CD1c-positive myeloid dendritic cell (primary cell): ENCODE results near the gene GPATCH8.
"Not testable (repeated sequence)": the region's sequence is repeated elsewhere in the genome, so short reads cannot be mapped to it uniquely, and the experiment has no call there.

Source experiments
- DNase-seq: peaks from one replicate; pipeline ENCODE4 v3.0.0-alpha.2; 2016; ENCODE audit errors: extremely low spot score

GPATCH8 gene

DNA sequence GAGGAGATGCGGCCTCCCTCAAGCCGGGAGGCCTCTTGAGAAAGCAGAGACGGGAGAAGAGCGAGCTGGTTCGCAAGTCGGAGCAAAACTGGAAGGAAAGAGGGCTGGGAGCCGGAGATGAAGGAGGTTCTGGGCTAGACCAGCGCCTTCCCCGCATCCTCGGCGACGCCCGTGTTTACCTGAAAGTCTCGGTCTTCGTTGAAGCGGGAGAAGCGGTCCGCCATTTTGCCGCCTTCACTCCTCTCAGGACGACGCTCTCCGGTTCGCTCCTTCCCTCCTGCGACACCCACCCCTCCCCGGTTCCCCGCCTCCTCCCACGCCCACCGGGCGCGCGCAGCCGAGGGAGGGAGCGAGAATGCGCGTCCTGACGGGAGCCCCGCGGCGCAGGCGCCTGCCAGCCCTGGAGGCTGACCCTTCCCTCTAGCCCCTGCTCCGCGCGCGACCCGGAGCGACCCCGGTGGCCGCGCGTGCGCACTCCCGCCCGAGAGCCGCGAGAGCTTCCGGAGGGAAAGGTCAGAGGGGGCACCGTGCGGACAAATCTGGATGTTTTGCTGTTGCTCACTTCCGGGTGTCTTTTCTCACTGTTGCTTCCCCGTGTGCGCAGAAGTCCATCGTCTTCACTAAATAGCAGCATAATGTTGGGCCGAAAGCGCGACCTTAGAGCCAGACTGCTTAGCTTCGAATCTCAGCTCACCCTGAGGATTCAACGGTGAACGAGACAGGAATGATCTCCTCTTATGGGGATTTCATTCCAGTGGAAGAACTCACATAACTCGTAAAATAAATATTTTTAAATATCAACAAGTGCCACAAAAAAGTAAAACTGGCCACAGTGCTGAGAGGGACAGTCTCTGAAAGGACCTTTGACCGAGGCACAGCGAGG, at the start of gene GPATCH8:
TSS of gene GPATCH8 (minus strand) at position 260 of the 883 bp plus-strand sequence. CDS start at position 224, 36 bp downstream.
- DNase-seq = peak; percentile 94

GRCh38 chr17:44552361-44552760, 49.2 kb upstream of the GPATCH8 start:
- DNase-seq = no peak

DNA sequence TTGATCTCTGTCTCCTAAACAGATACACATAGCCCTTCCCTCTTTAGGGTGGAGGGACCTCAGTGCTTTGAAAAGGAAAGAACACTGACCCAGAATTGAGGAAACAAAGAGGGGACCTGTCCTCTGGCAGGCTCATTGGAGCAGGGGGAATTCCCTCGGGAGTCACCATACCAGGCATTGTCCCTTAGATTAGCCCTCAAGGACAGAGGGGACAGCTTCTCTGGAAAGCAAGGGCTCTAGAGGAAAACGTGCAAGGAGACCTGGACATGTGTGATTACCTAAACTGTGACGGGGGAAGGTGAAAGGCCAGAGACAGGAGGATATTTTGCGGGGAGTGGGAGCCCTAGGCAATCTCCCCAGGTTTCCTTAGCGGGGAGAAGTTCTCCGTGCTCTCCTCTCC, 46.5 kb upstream of the GPATCH8 start:
- DNase-seq = no peak

DNA sequence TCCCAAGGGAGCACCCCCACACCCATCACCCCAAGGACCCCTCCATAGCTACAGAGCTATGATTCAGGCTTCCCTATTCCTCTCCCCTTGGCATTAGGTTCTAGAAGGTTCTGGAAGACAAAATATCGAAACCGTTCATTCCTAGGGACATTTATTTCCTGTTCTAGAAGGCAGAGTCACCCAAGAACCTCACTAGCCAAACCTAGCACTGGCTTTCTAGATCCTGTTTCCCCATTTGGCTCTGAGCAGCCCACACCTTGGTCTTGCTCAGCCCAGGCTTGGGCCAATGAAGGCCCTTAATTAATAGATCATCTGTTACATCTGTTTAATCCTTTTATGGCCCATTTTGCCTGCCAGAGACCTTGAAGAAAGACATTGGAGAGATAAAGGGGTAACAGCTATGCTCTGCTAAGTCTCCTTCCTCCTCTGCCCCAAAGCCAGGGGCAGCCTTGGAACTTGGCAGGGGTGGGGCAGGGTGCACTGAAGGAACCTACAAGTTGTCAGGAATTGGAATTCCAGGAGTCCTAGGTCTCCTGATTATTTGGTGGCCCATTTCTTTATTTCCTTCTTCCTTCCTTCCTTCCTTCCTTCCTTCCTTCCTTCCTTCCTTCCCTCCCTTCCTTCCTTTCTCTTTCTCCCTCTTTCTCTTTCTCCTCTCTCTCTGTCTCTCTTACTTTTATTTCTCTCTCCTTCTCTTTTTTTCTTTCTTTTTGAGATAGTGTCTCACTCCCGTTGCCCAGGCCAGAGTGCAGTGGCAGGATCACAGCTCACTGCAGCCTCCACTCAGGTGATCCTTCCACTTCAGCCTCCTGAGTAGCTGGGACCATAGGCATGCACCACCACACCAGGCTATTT, 45.4 kb upstream of the GPATCH8 start:
- DNase-seq = peak; percentile 67

DNA sequence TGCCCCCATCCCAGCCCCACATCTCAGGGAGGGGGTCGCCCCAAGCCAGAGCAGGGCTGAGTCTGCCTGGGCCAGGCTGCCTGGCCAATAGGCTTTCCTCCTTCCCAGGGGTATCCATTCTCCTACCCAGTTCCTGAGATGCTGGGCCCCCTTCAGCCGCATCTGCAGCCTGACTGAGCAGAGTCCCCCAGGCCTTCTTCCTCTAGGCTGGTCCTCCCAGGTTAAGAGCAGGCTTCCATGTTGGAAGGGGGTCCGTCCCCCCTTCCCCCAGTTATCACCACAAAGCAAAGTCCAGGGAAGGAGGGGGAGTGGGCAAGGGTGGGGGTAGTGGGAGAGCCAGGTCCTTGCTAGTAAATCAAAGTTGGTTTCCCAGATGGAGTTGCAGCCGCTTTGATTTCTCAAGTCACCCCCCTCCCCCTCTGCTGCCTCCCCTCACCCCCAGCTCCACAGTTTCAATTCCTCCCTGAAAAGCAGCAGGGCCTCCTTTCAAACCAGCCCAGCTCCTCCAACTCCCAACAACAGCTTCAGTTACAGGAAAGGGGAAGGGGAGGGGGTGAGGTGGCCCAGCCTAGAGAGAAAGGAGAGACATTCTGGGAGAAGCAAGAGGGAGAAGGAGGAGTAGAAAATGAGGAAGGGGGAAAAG, 44.5 kb upstream of the GPATCH8 start:
- peak; percentile 64 for DNase-seq

- DNase-seq = peak; percentile 20
Observed at GRCh38 chr17:44546671-44547606, 43.7 kb upstream of the GPATCH8 start.

- no peak for DNase-seq
Observed at GRCh38 chr17:44543905-44544523, 40.8 kb upstream of the GPATCH8 start.

- DNase-seq = no peak
Observed at GRCh38 chr17:44543213-44543904, 40.2 kb upstream of the GPATCH8 start.

DNA sequence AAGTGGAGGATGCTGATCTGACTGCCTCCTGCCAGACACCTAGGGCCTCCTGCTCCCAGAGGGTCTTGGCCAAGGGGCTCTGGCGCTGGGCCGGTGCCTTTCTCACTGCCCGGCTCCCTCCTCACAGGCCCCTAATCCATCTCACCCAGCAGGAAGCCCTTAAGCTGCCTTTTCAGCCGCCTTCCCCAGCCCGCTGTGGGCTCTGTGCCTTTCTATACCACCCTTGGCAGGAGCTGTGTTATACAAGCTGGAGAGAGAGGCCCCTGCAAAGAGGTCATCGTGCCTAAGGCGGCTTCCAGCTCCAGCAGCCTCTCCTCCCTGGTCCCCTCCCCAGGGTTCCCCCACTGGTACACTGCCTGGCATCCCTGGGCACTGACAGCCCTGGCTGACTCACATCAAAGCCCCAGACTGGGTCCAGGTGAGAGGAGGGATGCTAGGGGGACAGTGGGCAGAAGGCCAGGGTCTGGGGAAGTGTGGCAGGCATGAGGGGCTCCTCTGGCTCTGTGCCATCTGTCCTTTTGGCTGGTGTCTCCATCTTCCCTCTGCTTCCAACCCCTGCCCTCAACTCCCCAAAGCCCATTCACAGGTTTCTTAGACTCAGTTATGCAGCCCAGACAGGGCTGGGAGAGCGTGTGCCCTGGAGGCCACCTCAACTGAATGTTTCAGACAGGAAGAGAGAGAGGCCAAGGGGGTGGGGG, 38.8 kb upstream of the GPATCH8 start:
- DNase-seq = no peak

- no peak for DNase-seq
Observed at GRCh38 chr17:44540246-44541084, 37.3 kb upstream of the GPATCH8 start.

- DNase-seq = no peak
Observed at GRCh38 chr17:44539673-44540072, 36.5 kb upstream of the GPATCH8 start.

GRCh38 chr17:44537922-44538321, 34.7 kb upstream of the GPATCH8 start:
- not testable (repeated sequence) for DNase-seq

- DNase-seq = peak; percentile 70
Observed at GRCh38 chr17:44536090-44536953, 33.1 kb upstream of the GPATCH8 start.

DNA sequence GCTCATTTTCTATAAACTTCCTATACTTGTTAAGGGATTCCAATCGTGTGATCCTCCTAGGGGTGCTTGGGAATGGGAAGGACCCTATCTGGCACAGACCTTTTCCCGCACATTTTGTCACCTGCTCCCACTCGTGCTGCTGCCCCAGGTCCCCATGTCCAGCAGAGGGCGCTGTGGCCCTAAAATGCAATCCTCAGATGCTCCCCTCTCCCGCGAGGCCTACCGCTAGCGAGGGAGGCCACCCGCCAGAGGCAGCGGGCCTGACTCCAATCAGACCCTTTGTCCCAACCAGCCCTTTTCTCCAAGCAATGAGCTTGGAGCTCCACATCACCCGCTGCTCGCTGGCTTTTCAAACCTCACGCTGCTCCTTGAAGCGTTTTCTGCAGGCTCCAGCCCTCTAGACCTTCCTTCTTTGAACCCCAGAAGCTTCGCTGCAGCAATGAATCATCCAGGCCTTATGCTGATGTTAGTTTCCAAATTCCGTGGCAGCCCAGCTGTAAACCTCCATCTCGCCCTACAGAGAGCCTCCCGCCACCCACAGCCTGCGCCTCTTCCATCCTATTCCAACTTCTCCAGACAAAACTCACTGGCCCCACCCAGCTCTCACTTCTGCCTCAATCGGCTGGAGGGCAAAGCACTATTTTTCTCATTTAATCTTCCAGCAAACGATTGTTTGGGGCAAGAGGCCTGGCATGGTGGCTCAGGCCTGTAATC, 30.5 kb upstream of the GPATCH8 start:
- DNase-seq = peak; percentile 91

- DNase-seq = peak; percentile 60
Observed at GRCh38 chr17:44530896-44531418, 27.8 kb upstream of the GPATCH8 start.

DNA sequence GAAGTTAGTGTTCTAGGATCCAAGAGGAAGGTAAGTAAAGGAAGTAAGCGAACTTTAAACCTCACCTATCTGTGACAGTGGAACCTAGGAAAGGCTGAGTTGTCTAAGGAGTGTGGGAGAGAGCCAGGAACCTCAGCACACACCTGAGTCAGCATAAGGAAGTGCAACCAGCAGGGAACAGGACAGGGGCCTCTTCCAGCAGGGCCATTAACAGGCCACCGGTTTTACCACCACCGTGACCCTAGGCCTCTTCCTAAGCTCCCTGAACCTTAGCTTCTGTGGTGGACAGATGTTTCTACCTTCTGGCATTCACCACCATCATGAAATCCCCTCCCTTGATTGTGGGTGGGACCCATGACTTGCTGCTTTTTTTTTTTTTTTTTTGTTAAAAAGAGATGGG, 26.7 kb upstream of the GPATCH8 start:
- no peak for DNase-seq

- DNase-seq = no peak
Observed at GRCh38 chr17:44527954-44528353, 24.7 kb upstream of the GPATCH8 start.
